Muscle of back (tissue), 11 donors: ENCODE data around the gene PRR23B. TPM values are rescaled to one million over a fixed set of nuclear protein-coding genes. Genes with fewer than 3 reads are reported as not detected.

ENCODE experiments used
- DNase-seq, 3 donors: peaks; one replicate each; pipeline versions ENCODE4 v3.0.0 to v3.0.0-alpha.2; 2013
- polyA plus RNA-seq, 10 donors: library from polyadenylated mRNA; unstranded; fragments of 120-200 nt; gene quantifications; one replicate each; pipeline ENCODE4 v1.2.1, GENCODE V29; 2013; ENCODE audit not compliant: insufficient read length in 10 of 10

PRR23B gene
- polyA plus RNA-seq, 10 donors, result not detected

GRCh38 chr3:138975351-138975750, 45.4 kb downstream of the PRR23B start:
- DNase-seq, result no peak

GRCh38 chr3:138974462-138974861, 46.3 kb downstream of the PRR23B start:
- DNase-seq, result no peak

- DNase-seq, result no peak
Measured at GRCh38 chr3:138972941-138973340, 47.8 kb downstream of the PRR23B start.

- no peak for DNase-seq
Measured at GRCh38 chr3:138971766-138972320, 48.9 kb downstream of the PRR23B start.

Other genes with a start within 250 kb of the PRR23B start
- 10 to 100 TPM in 5 of 10 donors, 1 to 10 TPM in 5; 7.2 to 15.3 (median 10.1) TPM for gene PIK3CB, start 186.0 kb downstream of the PRR23B start, polyA plus RNA-seq
- under 1 TPM in 6 of 10 donors, not detected in 4; 0.04 to 0.41 (median 0.08) TPM for gene FOXL2, start 73.8 kb downstream of the PRR23B start, polyA plus RNA-seq
- under 1 TPM in 7 of 10 donors, not detected in 3; 0.05 to 0.35 (median 0.13) TPM for gene FOXL2NB, start 73.7 kb downstream of the PRR23B start, polyA plus RNA-seq
- not detected for gene PRR23A, start 14.7 kb downstream of the PRR23B start, polyA plus RNA-seq
- not detected for gene PRR23C, start 24.0 kb upstream of the PRR23B start, polyA plus RNA-seq